Panc1 (cell line): ENCODE measurements around the gene C8A. TPM values are rescaled to one million over a fixed set of nuclear protein-coding genes. Genes with fewer than 3 reads are reported as not detected.

Experiments
- ATAC-seq: fragments of 200-7000 bp; cut with Tn5 transposase; 2 replicates; pipeline ENCODE4 v1.9.1; 2020; ENCODE audit warnings: mild to moderate bottlenecking, moderate library complexity
- BruUV-seq: library from RNA; stranded (reverse); fragments of 400-500 nt; replicated peaks from 2 replicates; lab custom pipeline; 2021; lab: Mats Ljungman, UMichigan
- CTCF ChIA-PET: fragments of 300-600 bp; sonication (Branson Sonifier 250); formaldehyde crosslinking; loops from one replicate; lab custom pipeline; 2022; ENCODE audit warnings: antibody characterized with exemption; lab: Charles Lee
- POLR2A ChIA-PET: fragments of 300-600 bp; sonication (Branson Sonifier 250); formaldehyde crosslinking; loops from one replicate; lab custom pipeline; 2022; ENCODE audit warnings: antibody characterized with exemption; lab: Charles Lee
- DNase-seq: peaks from one replicate; pipeline ENCODE4 v3.0.0-alpha.2; 2010; ENCODE audit warnings: low read depth, low spot score
- H3K27ac ChIP-seq: 2 replicates; pipeline ENCODE4 v1.5.1; 2011; ENCODE audit warnings: mild to moderate bottlenecking, low read length, inconsistent platforms
- H3K27me3 ChIP-seq: fragments of 200-500 bp; sonication (Bioruptor generic); 2 replicates; pipeline ENCODE4 v1.6.0; 2014; ENCODE audit warnings: low read length, inconsistent platforms; ENCODE audit not compliant: control insufficient read depth, insufficient read depth
- H3K36me3 ChIP-seq: fragments of 200-500 bp; sonication (Bioruptor generic); 2 replicates; pipeline ENCODE4 v1.5.1; 2014; ENCODE audit warnings: inconsistent platforms, mild to moderate bottlenecking, low read length, moderate library complexity; ENCODE audit not compliant: control insufficient read depth, insufficient read depth
- H3K4me1 ChIP-seq: 2 replicates; pipeline ENCODE4 v1.5.1; 2011; ENCODE audit warnings: inconsistent platforms, mild to moderate bottlenecking, low read length, moderate library complexity; ENCODE audit not compliant: control insufficient read depth, insufficient read depth
- H3K4me3 ChIP-seq, 2 experiments: 2 replicates each; pipeline ENCODE4 v1.5.1; 2011 to 2012; ENCODE audit warnings: low read depth in 2 of 2, low read length in 2 of 2, mild to moderate bottlenecking in 2 of 2, inconsistent platforms in 1 of 2, moderate library complexity in 1 of 2
- H3K9me3 ChIP-seq: fragments of 200-500 bp; sonication (Bioruptor generic); 2 replicates; pipeline ENCODE4 v1.5.1; 2014; ENCODE audit warnings: low read depth, mild to moderate bottlenecking, inconsistent platforms, low read length, moderate library complexity; ENCODE audit not compliant: control insufficient read depth, insufficient read depth
- CTCF ChIP-seq: fragments of 450-650 bp; IDR thresholded peaks from 2 replicates; pipeline ENCODE4 v1.5.1; 2017; ENCODE audit warnings: mild to moderate bottlenecking
- POLR2AphosphoS5 ChIP-seq: IDR thresholded peaks from 2 replicates; pipeline ENCODE4 v1.6.1; 2012; ENCODE audit warnings: mild to moderate bottlenecking, low read depth, low read length, moderate library complexity
- REST ChIP-seq, 2 experiments: IDR thresholded peaks; 2 replicates each; pipeline ENCODE4 v1.6.1; 2011 to 2012; ENCODE audit warnings: low read depth in 2 of 2, control low read depth in 1 of 2, low read length in 1 of 2, mild to moderate bottlenecking in 1 of 2, moderate library complexity in 1 of 2; ENCODE audit not compliant: insufficient read depth in 1 of 2
- SIN3A ChIP-seq: IDR thresholded peaks from 2 replicates; pipeline ENCODE4 v1.6.1; 2012; ENCODE audit warnings: low read depth, mild to moderate bottlenecking, low read length, moderate library complexity, borderline replicate concordance; ENCODE audit not compliant: insufficient read depth
- TCF7L2 ChIP-seq: IDR thresholded peaks from 2 replicates; pipeline ENCODE4 v1.6.1; 2011; ENCODE audit warnings: mild to moderate bottlenecking, low read depth, low read length, inconsistent platforms
- in situ Hi-C: cut with HindIII; loops from 2 replicates; pipeline ENCODE4 v1.10.0; 2016; ENCODE audit warnings: low sequenced_read_pairs, low pct_unique_long_range_greater_than_20kb
- intact Hi-C: fragments of 100-400 bp; cut with micrococcal nuclease; formaldehyde crosslinking; loops from one replicate; pipeline ENCODE4 v1.10.0; 2022; ENCODE audit not compliant: unreplicated experiment
- total RNA-seq: library from RNA; stranded (reverse); gene quantifications from one replicate; pipeline ENCODE4 v1.2.1, GENCODE V29; 2021; ENCODE audit not compliant: unreplicated experiment

Gene C8A
- total RNA-seq, 1 experiment from 2014 or later: not detected

- no peaks in the 10 kb centered on the region for H3K36me3 ChIP-seq
- POLR2A ChIA-PET: no interaction called here
- in situ Hi-C loops (no loop called here), intact Hi-C loops (no loop called here)
- no peak overlapping the region for H3K27ac ChIP-seq
- ATAC-seq (no peak), DNase-seq (no peak)
- CTCF ChIA-PET: no interaction called here
- no peaks in the 10 kb centered on the region for H3K4me1 ChIP-seq
- no peak for TF ChIP-seq REST (IDR thresholded peaks at IDR 0.05; ENCODE audit: insufficient read depth in 1 of 2, low read depth in 2 of 2, low read length in 1 of 2)
- no peak for TF ChIP-seq SIN3A
- TF ChIP-seq POLR2AphosphoS5: no peak
- TF ChIP-seq TCF7L2: no peak
- TF ChIP-seq CTCF: no peak
- BruUV-seq: no TSS peak
- no peak overlapping the region for H3K4me3 ChIP-seq
- no peaks in the 10 kb centered on the region for H3K9me3 ChIP-seq
- H3K27me3 ChIP-seq: no peaks in the 10 kb centered on the region
Observed at GRCh38 chr1:56921479-56921878, 66.9 kb downstream of the C8A start.

- POLR2A ChIA-PET: no interaction called here
- in situ Hi-C loops: no loop called here
Observed at GRCh38 chr1:56922070-56922469, 67.5 kb downstream of the C8A start.

More at GRCh38 chr1:56922070-56922469, 67.5 kb downstream of the C8A start:
- DNase-seq: no peak
- no TSS peak for BruUV-seq
- Histone ChIP-seq H3K36me3 (no peaks in the 10 kb centered on the region), H3K27ac (no peak overlapping the region), H3K9me3 (no peaks in the 10 kb centered on the region), H3K4me3 (no peak overlapping the region), H3K4me1 (no peaks in the 10 kb centered on the region), H3K27me3 (no peaks in the 10 kb centered on the region)
- CTCF ChIA-PET: no interaction called here
- no peak for TF ChIP-seq CTCF
- TF ChIP-seq SIN3A: no peak
- no peak for TF ChIP-seq TCF7L2
- no peak for TF ChIP-seq REST (IDR thresholded peaks at IDR 0.05; ENCODE audit: insufficient read depth in 1 of 2, low read depth in 2 of 2, low read length in 1 of 2)
- TF ChIP-seq POLR2AphosphoS5: no peak
- intact Hi-C loops: no loop called here
- ATAC-seq: no peak
